Breast epithelium (tissue), 4 donors: ENCODE data around the gene AKR1B1. TPM values are rescaled to one million over a fixed set of nuclear protein-coding genes. Genes with fewer than 3 reads are reported as not detected.
A peak's percentile ranks its signal among the peaks of the same experiment; 100 is the strongest.

Experiments used
- DNase-seq, 2 donors: peaks; one replicate each; pipeline ENCODE4 v3.0.0-alpha.2; 2019; ENCODE audit warnings: low spot score in 2 of 2
- H3K27ac ChIP-seq, 2 donors: fragments of 200-600 bp; sonication (generic) in 1 of 2; one replicate each; pipeline ENCODE4 v1.5.1; 2016 to 2019; ENCODE audit warnings: mild to moderate bottlenecking in 1 of 2
- H3K27me3 ChIP-seq, 2 donors: fragments of 200-600 bp; sonication (generic) in 1 of 2; one replicate each; pipeline versions ENCODE4 v1.5.1 to v1.6.0; 2017 to 2019; ENCODE audit warnings: control low read depth in 1 of 2, mild to moderate bottlenecking in 1 of 2
- H3K36me3 ChIP-seq: fragments of 200-600 bp; one replicate; pipeline ENCODE4 v1.5.1; 2019
- H3K4me1 ChIP-seq, 2 donors: fragments of 200-600 bp; sonication (generic); one replicate each; pipeline ENCODE4 v1.5.1; 2016 to 2019; ENCODE audit warnings: control low read depth in 1 of 2
- H3K4me3 ChIP-seq, 3 donors: fragments of 200-600 bp; sonication (generic); 1 replicate in 2 of 3; 2 replicates in 1 of 3; pipeline ENCODE4 v1.5.1; 2016 to 2019; ENCODE audit warnings: mild to moderate bottlenecking in 3 of 3, moderate library complexity in 2 of 3
- H3K9me3 ChIP-seq, 2 donors: fragments of 200-600 bp; sonication (generic) in 1 of 2; one replicate each; pipeline ENCODE4 v1.5.1; 2016 to 2019; ENCODE audit warnings: control low read depth in 1 of 2
- CTCF ChIP-seq, 3 donors: fragments of 450-650 bp; IDR thresholded peaks; one replicate each; pipeline ENCODE4 v1.5.1; 2016 to 2017; ENCODE audit warnings: antibody characterized with exemption in 3 of 3, mild to moderate bottlenecking in 3 of 3, moderate library complexity in 3 of 3
- POLR2A ChIP-seq: fragments of 450-650 bp; IDR thresholded peaks from one replicate; pipeline ENCODE4 v1.6.1; 2016; ENCODE audit warnings: antibody characterized with exemption, mild to moderate bottlenecking, moderate library complexity
- POLR2AphosphoS5 ChIP-seq, 3 donors: sonication (generic); formaldehyde crosslinking; IDR thresholded peaks; one replicate each; pipeline ENCODE4 v1.6.1; 2017; ENCODE audit warnings: antibody characterized with exemption in 3 of 3
- intact Hi-C: fragments of 100-400 bp; cut with DNase I; formaldehyde crosslinking; loops from one replicate; pipeline ENCODE4 v1.15.1; 2023; ENCODE audit warnings: low total_unique reads
- total RNA-seq, 3 donors: library from RNA; depleted of rRNA; stranded (reverse); fragments of >200 nt; gene quantifications; one replicate each; pipeline ENCODE4 v1.1.0, GENCODE V29; 2016

The AKR1B1 gene
- total RNA-seq, 3 donors from 2014 or later = 55.0 to 200 (median 57.4) TPM

- H3K4me1 ChIP-seq = no peaks in the 10 kb centered on the region
- no peak for DNase-seq
- no peaks in the 10 kb centered on the region for H3K36me3 ChIP-seq
- no peaks in the 10 kb centered on the region for H3K9me3 ChIP-seq
- intact Hi-C loops = no loop called here
- H3K27me3 ChIP-seq = no peaks in the 10 kb centered on the region
- peak overlapping the region; percentile 84 to 96 (median 95) for H3K4me3 ChIP-seq
- H3K27ac ChIP-seq = peak overlapping the region; percentile 85 to 89
- TF ChIP-seq CTCF (IDR thresholded peaks at IDR 0.05) (peak in 1 of 3 donors; percentile 19), POLR2AphosphoS5 (IDR thresholded peaks at IDR 0.05) (no peak)
Observed at GRCh38 chr7:134458341-134458805, 527 bp downstream of the AKR1B1 start.

GRCh38 chr7:134457210-134457609 lies 1.7 kb downstream of the AKR1B1 start:
- Histone ChIP-seq H3K4me3 (peak overlapping the region in 1 of 3 donors; percentile 95), H3K4me1 (no peaks in the 10 kb centered on the region), H3K36me3 (no peaks in the 10 kb centered on the region), H3K27me3 (no peaks in the 10 kb centered on the region), H3K27ac (no peak overlapping the region), H3K9me3 (no peaks in the 10 kb centered on the region)
- TF ChIP-seq POLR2A (no peak), POLR2AphosphoS5 (IDR thresholded peaks at IDR 0.05) (no peak), CTCF (IDR thresholded peaks at IDR 0.05) (no peak)
- DNase-seq = no peak
- intact Hi-C loops = no loop called here

GRCh38 chr7:134454277-134454676 lies 4.6 kb downstream of the AKR1B1 start:
- Histone ChIP-seq H3K27ac (peak overlapping the region; percentile 5 to 58), H3K4me3 (no peak overlapping the region), H3K36me3 (no peaks in the 10 kb centered on the region), H3K27me3 (no peaks in the 10 kb centered on the region), H3K9me3 (no peaks in the 10 kb centered on the region), H3K4me1 (no peaks in the 10 kb centered on the region)
- TF ChIP-seq POLR2A (no peak), CTCF (IDR thresholded peaks at IDR 0.05) (no peak), POLR2AphosphoS5 (IDR thresholded peaks at IDR 0.05) (no peak)
- no peak for DNase-seq
- intact Hi-C loops = loop anchor here (1.0 kb wide), 1 partner anchor 19 kb away; no protein-coding TSS in a partner anchor

- DNase-seq = no peak
- H3K27me3 ChIP-seq = no peaks in the 10 kb centered on the region
- no peak overlapping the region for H3K4me3 ChIP-seq
- H3K27ac ChIP-seq = peak overlapping the region in 1 of 2 donors; percentile 9
- no peaks in the 10 kb centered on the region for H3K9me3 ChIP-seq
- H3K4me1 ChIP-seq = no peaks in the 10 kb centered on the region
- TF ChIP-seq CTCF (IDR thresholded peaks at IDR 0.05) (no peak), POLR2A (no peak), POLR2AphosphoS5 (IDR thresholded peaks at IDR 0.05) (no peak)
- H3K36me3 ChIP-seq = peaks cover 1% of the 10 kb centered on the region
- intact Hi-C loops = no loop called here
Observed at GRCh38 chr7:134453518-134453917, 5.4 kb downstream of the AKR1B1 start.

- intact Hi-C loops = no loop called here
- H3K27me3 ChIP-seq = no peaks in the 10 kb centered on the region
- peak overlapping the region in 1 of 2 donors; percentile 9 for H3K27ac ChIP-seq
- H3K4me1 ChIP-seq = no peaks in the 10 kb centered on the region
- no peak overlapping the region for H3K4me3 ChIP-seq
- TF ChIP-seq CTCF (IDR thresholded peaks at IDR 0.05) (no peak), POLR2AphosphoS5 (IDR thresholded peaks at IDR 0.05) (no peak), POLR2A (no peak)
- no peak for DNase-seq
- no peaks in the 10 kb centered on the region for H3K9me3 ChIP-seq
- H3K36me3 ChIP-seq = peaks cover 6% of the 10 kb centered on the region
Observed at GRCh38 chr7:134452991-134453473, 5.9 kb downstream of the AKR1B1 start.
